HEK293 (cell line): Measurements from ENCODE around the gene CYP27B1.

Source experiments
- CTCF ChIA-PET: fragments of 350-600 bp; formaldehyde crosslinking; extraction: SDS; loops from one replicate; lab custom pipeline; 2021; ENCODE audit warnings: antibody characterized with exemption; lab: Yijun Ruan, JAX
- POLR2A ChIA-PET: fragments of 300-600 bp; formaldehyde crosslinking; extraction: SDS; loops from one replicate; lab custom pipeline; 2020; ENCODE audit warnings: antibody characterized with exemption, inconsistent platforms; lab: Yijun Ruan, JAX
- H3K27ac ChIP-seq: fragments of 200-500 bp; sonication (Bioruptor generic); 2 replicates; pipeline ENCODE4 v1.5.1; 2014; ENCODE audit warnings: low read depth, low read length, control low read depth, inconsistent platforms; ENCODE audit errors: extremely low read depth
- H3K36me3 ChIP-seq, 2 experiments: fragments of 200-500 bp in 1 of 2; sonication (Bioruptor generic) in 1 of 2; 1 replicate in 1 of 2; 2 replicates in 1 of 2; pipeline ENCODE4 v1.5.1; 2014 to 2017; ENCODE audit warnings: inconsistent platforms in 2 of 2, low read length in 2 of 2; ENCODE audit not compliant: control insufficient read depth in 2 of 2, insufficient read depth in 1 of 2
- H3K4me1 ChIP-seq: fragments of 200-500 bp; sonication (Bioruptor generic); 2 replicates; pipeline ENCODE4 v1.5.1; 2014; ENCODE audit warnings: mild to moderate bottlenecking, low read length, inconsistent platforms; ENCODE audit not compliant: control insufficient read depth, insufficient read depth
- H3K4me3 ChIP-seq: 2 replicates; pipeline ENCODE4 v1.5.1; 2011; ENCODE audit warnings: low read depth, mild to moderate bottlenecking, control low read depth, low read length, moderate library complexity
- H3K9me3 ChIP-seq: fragments of 200-500 bp; sonication (Bioruptor generic); 2 replicates; pipeline ENCODE4 v1.5.1; 2014; ENCODE audit warnings: low read depth, low read length, inconsistent platforms; ENCODE audit not compliant: control insufficient read depth, insufficient read depth
- FEZF1 ChIP-seq: fragments of 450-650 bp; formaldehyde crosslinking; IDR thresholded peaks from 2 replicates; pipeline ENCODE4 v1.5.1; 2016; ENCODE audit warnings: missing biosample characterization, missing genetic modification characterization
- GLI4 ChIP-seq: fragments of 450-650 bp; formaldehyde crosslinking; IDR thresholded peaks from 2 replicates; pipeline ENCODE4 v1.5.1; 2016; ENCODE audit warnings: missing biosample characterization, missing genetic modification characterization
- IKZF3 ChIP-seq: fragments of 450-650 bp; IDR thresholded peaks from 2 replicates; pipeline ENCODE4 v1.5.0; 2018; ENCODE audit warnings: missing biosample characterization, mild to moderate bottlenecking, missing genetic modification characterization, moderate library complexity
- INSM2 ChIP-seq: fragments of 450-650 bp; formaldehyde crosslinking; IDR thresholded peaks from 2 replicates; pipeline ENCODE4 v1.5.1; 2016; ENCODE audit warnings: missing biosample characterization, missing genetic modification characterization
- KLF1 ChIP-seq: fragments of 450-650 bp; formaldehyde crosslinking; IDR thresholded peaks from 2 replicates; pipeline ENCODE4 v1.5.1; 2016; ENCODE audit warnings: missing biosample characterization, missing genetic modification characterization
- KLF16 ChIP-seq: fragments of 450-650 bp; formaldehyde crosslinking; IDR thresholded peaks from 2 replicates; pipeline ENCODE4 v1.5.1; 2017; ENCODE audit warnings: missing biosample characterization, missing genetic modification characterization
- KLF9 ChIP-seq: fragments of 450-650 bp; formaldehyde crosslinking; IDR thresholded peaks from 2 replicates; pipeline ENCODE4 v1.5.1; 2016; ENCODE audit warnings: missing biosample characterization, missing genetic modification characterization, low read depth
- MZF1 ChIP-seq: fragments of 450-650 bp; formaldehyde crosslinking; IDR thresholded peaks from 2 replicates; pipeline ENCODE4 v1.5.1; 2017; ENCODE audit warnings: missing biosample characterization, missing genetic modification characterization, borderline replicate concordance
- PRDM2 ChIP-seq: fragments of 450-650 bp; formaldehyde crosslinking; IDR thresholded peaks from 2 replicates; pipeline ENCODE4 v1.5.1; 2016; ENCODE audit warnings: missing biosample characterization, missing genetic modification characterization, borderline replicate concordance
- ZEB2 ChIP-seq: fragments of 450-650 bp; formaldehyde crosslinking; IDR thresholded peaks from 2 replicates; pipeline ENCODE4 v1.5.1; 2016; ENCODE audit warnings: missing biosample characterization, missing genetic modification characterization
- ZIC2 ChIP-seq: fragments of 450-650 bp; formaldehyde crosslinking; IDR thresholded peaks from 2 replicates; pipeline ENCODE4 v1.5.1; 2016; ENCODE audit warnings: missing biosample characterization, missing genetic modification characterization
- ZNF529 ChIP-seq: fragments of 450-650 bp; formaldehyde crosslinking; IDR thresholded peaks from 2 replicates; pipeline ENCODE4 v1.5.1; 2017; ENCODE audit warnings: missing genetic modification characterization, missing biosample characterization; ENCODE audit not compliant: insufficient replicate concordance
- ZNF560 ChIP-seq: fragments of 450-650 bp; formaldehyde crosslinking; IDR thresholded peaks from 2 replicates; pipeline ENCODE4 v1.5.1; 2017; ENCODE audit warnings: missing biosample characterization, missing genetic modification characterization, borderline replicate concordance
- ZNF621 ChIP-seq: fragments of 450-650 bp; formaldehyde crosslinking; IDR thresholded peaks from 2 replicates; pipeline ENCODE4 v1.5.1; 2017; ENCODE audit warnings: missing biosample characterization, missing genetic modification characterization
- ZNF658 ChIP-seq: fragments of 450-650 bp; formaldehyde crosslinking; IDR thresholded peaks from 2 replicates; pipeline ENCODE4; 2016; ENCODE audit warnings: missing biosample characterization, missing genetic modification characterization
- ZNF777 ChIP-seq: fragments of 450-650 bp; formaldehyde crosslinking; IDR thresholded peaks from 2 replicates; pipeline ENCODE4 v1.5.1; 2017; ENCODE audit warnings: missing biosample characterization, missing genetic modification characterization, borderline replicate concordance
- ZNF837 ChIP-seq: fragments of 450-650 bp; formaldehyde crosslinking; IDR thresholded peaks from 2 replicates; pipeline ENCODE4 v1.5.1; 2016; ENCODE audit warnings: missing biosample characterization, missing genetic modification characterization
- ZSCAN18 ChIP-seq: fragments of 450-650 bp; formaldehyde crosslinking; IDR thresholded peaks from 2 replicates; pipeline ENCODE4 v1.5.1; 2016; ENCODE audit warnings: missing biosample characterization, missing genetic modification characterization
- ZSCAN5A ChIP-seq: fragments of 450-650 bp; formaldehyde crosslinking; IDR thresholded peaks from 2 replicates; pipeline ENCODE4 v1.5.1; 2016; ENCODE audit warnings: missing biosample characterization, missing genetic modification characterization
- TF ChIP-seq, protein P1 (sequence below): fragments of 450-650 bp; formaldehyde crosslinking; IDR thresholded peaks from 2 replicates; pipeline ENCODE4 v1.5.1; 2017; ENCODE audit warnings: missing biosample characterization, missing genetic modification characterization
- TF ChIP-seq, protein P2 (sequence below): fragments of 450-650 bp; formaldehyde crosslinking; IDR thresholded peaks from 2 replicates; pipeline ENCODE4 v1.5.1; 2016; ENCODE audit warnings: missing biosample characterization, missing genetic modification characterization

The CYP27B1 gene

DNA sequence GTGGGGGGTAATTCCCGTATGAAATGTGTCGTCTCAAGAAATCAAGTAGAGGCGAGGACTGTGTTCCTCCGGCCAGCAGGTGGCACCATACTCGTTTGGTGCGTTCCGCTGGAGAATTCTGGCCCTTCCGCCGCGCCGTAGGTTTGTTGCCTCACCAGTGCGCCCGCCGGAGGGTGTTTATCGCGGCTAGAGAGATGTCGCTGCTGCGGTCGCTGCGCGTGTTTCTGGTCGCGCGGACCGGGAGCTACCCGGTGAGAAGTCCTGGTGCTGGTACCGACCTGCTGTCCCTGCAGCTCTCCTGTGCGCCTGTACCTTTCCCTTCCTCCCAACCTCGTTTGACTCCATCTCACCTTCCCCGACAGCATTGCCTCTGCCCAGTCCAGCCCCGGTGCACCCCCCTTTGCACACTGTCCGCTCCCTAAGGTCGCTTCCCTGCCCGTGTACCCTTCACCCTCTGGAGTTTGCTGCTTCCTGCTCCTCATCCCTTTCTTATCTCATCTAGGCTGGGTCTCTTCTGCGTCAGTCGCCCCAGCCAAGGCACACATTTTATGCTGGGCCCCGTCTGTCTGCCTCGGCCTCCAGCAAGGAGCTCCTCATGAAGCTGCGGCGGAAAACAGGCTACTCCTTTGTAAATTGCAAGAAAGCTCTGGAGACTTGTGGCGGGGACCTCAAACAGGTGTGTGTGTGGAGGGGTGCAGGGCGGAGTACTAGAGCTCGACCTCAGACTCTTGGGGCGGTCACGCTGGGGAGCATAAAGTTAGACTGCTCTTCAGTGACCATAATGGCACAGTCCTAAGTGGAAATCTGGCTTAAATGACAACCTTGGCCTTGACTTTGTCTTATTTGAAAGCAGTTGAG lies 16.0 kb upstream of the CYP27B1 start, which contains the start of gene TSFM:
TSS of gene TSFM (plus strand) at position 180 of the 858 bp plus-strand sequence. CDS start at position 195, 15 bp downstream.
- Histone ChIP-seq H3K4me3 (peak within 1 kb of the TSS; percentile 58), H3K36me3 (peaks cover 38 to 49% of the 10 kb centered on the region in 2 experiments), H3K9me3 (no peaks in the 10 kb centered on the region), H3K27ac (peak within 1 kb of the TSS; percentile 11; the same call in 1 of the 2 replicates), H3K4me1 (no peaks in the 10 kb centered on the region)
- POLR2A ChIA-PET, result interaction anchor here (1.0 to 1.7 kb wide), 5 partner anchors 11 to 38 kb away, joined by 3 to 14 read pairs (median 5); partner anchors contain the start of genes CDK4, EEF1AKMT3, METTL1 and TSPAN31
- CTCF ChIA-PET, result interaction anchor here (0.6 to 2.8 kb wide), 21 partner anchors 9 to 111 kb away, joined by 3 to 19 read pairs (median 4); partner anchors contain the start of genes AVIL, CTDSP2, CYP27B1 and EEF1AKMT3
- TF ChIP-seq, protein P1, sequence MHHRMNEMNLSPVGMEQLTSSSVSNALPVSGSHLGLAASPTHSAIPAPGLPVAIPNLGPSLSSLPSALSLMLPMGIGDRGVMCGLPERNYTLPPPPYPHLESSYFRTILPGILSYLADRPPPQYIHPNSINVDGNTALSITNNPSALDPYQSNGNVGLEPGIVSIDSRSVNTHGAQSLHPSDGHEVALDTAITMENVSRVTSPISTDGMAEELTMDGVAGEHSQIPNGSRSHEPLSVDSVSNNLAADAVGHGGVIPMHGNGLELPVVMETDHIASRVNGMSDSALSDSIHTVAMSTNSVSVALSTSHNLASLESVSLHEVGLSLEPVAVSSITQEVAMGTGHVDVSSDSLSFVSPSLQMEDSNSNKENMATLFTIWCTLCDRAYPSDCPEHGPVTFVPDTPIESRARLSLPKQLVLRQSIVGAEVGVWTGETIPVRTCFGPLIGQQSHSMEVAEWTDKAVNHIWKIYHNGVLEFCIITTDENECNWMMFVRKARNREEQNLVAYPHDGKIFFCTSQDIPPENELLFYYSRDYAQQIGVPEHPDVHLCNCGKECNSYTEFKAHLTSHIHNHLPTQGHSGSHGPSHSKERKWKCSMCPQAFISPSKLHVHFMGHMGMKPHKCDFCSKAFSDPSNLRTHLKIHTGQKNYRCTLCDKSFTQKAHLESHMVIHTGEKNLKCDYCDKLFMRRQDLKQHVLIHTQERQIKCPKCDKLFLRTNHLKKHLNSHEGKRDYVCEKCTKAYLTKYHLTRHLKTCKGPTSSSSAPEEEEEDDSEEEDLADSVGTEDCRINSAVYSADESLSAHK, result peak; percentile 58; the same call in 1 of the 2 replicates
- no peak for TF ChIP-seq ZNF658
- TF ChIP-seq FEZF1 (tag by site-specific recombination), result no peak; the same call in 1 of the 2 replicates
- no peak for TF ChIP-seq ZNF560 (tag by site-specific recombination)
- TF ChIP-seq ZEB2 (tag by site-specific recombination), result peak; percentile 97
- peak; percentile 87 for TF ChIP-seq GLI4
- TF ChIP-seq KLF1 (tag by site-specific recombination), result no peak
- TF ChIP-seq KLF16, result peak; percentile 88
- peak; percentile 69; the same call in 1 of the 2 replicates for TF ChIP-seq ZNF777 (tag by site-specific recombination)
- no peak for TF ChIP-seq IKZF3 (tag by site-specific recombination)
- peak; percentile 93 for TF ChIP-seq INSM2 (tag by site-specific recombination)
- no peak for TF ChIP-seq MZF1 (tag by site-specific recombination)
- TF ChIP-seq ZSCAN18, result no peak; the same call in 1 of the 2 replicates
- TF ChIP-seq ZNF621 (tag by site-specific recombination), result no peak
- TF ChIP-seq PRDM2 (tag by site-specific recombination), result no peak
- TF ChIP-seq ZIC2, result peak; percentile 42; the same call in 1 of the 2 replicates
- no peak for TF ChIP-seq ZNF529 (tag by site-specific recombination)
- TF ChIP-seq, protein P2, sequence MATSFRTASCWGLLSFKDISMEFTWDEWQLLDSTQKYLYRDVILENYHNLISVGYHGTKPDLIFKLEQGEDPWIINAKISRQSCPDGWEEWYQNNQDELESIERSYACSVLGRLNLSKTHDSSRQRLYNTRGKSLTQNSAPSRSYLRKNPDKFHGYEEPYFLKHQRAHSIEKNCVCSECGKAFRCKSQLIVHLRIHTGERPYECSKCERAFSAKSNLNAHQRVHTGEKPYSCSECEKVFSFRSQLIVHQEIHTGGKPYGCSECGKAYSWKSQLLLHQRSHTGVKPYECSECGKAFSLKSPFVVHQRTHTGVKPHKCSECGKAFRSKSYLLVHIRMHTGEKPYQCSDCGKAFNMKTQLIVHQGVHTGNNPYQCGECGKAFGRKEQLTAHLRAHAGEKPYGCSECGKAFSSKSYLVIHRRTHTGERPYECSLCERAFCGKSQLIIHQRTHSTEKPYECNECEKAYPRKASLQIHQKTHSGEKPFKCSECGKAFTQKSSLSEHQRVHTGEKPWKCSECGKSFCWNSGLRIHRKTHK (tag by site-specific recombination), result no peak
- TF ChIP-seq ZSCAN5A (tag by site-specific recombination), result peak; percentile 89
- TF ChIP-seq ZNF837 (tag by site-specific recombination), result peak; percentile 48; the same call in 1 of the 2 replicates
- peak; percentile 61; the same call in 1 of the 2 replicates for TF ChIP-seq KLF9 (tag by site-specific recombination)
